SK-N-SH treated with all-trans-retinoic acid at 6 μM for 48 hours (cell line): Measurements from ENCODE around the gene CYP2B6.

ENCODE experiments used
- ATAC-seq: fragments of 200-7000 bp; cut with Tn5 transposase; 3 replicates; pipeline ENCODE4 v1.9.1; 2020; ENCODE audit warnings: mild to moderate bottlenecking, moderate library complexity
- ARNTL ChIP-seq: fragments of 450-650 bp; formaldehyde crosslinking; IDR thresholded peaks from 2 replicates; pipeline ENCODE4 v1.5.0; 2020; ENCODE audit warnings: low read depth, mild to moderate bottlenecking, moderate library complexity, borderline replicate concordance
- CSDC2 ChIP-seq: fragments of 250-450 bp; sonication (Bioruptor Pico); IDR thresholded peaks from 2 replicates; pipeline ENCODE4 v1.5.0; 2020; ENCODE audit warnings: mild to moderate bottlenecking, moderate library complexity
- ESRRG ChIP-seq: fragments of 250-450 bp; sonication (Bioruptor Pico); IDR thresholded peaks from 2 replicates; pipeline ENCODE4 v1.6.1; 2021; ENCODE audit warnings: mild to moderate bottlenecking
- GLIS3 ChIP-seq: fragments of 250-450 bp; sonication (Bioruptor Pico); IDR thresholded peaks from 2 replicates; pipeline ENCODE4 v1.5.0; 2020; ENCODE audit warnings: mild to moderate bottlenecking, moderate library complexity
- ISL1 ChIP-seq: fragments of 250-450 bp; sonication (Bioruptor Pico); IDR thresholded peaks from 2 replicates; pipeline ENCODE4 v2.1.2; 2022; ENCODE audit warnings: mild to moderate bottlenecking, moderate library complexity
- PATZ1 ChIP-seq: fragments of 250-450 bp; sonication (Bioruptor Pico); IDR thresholded peaks from 2 replicates; pipeline ENCODE4 v1.8.0; 2020; ENCODE audit warnings: mild to moderate bottlenecking, moderate library complexity, borderline replicate concordance
- PPARA ChIP-seq: fragments of 250-450 bp; sonication (Bioruptor Pico); IDR thresholded peaks from 2 replicates; pipeline ENCODE4 v1.5.0; 2020; ENCODE audit warnings: mild to moderate bottlenecking, borderline replicate concordance
- RARB ChIP-seq: fragments of 250-450 bp; sonication (Bioruptor Pico); IDR thresholded peaks from 2 replicates; pipeline ENCODE4 v1.8.0; 2021; ENCODE audit warnings: mild to moderate bottlenecking, moderate library complexity
- SNAI2 ChIP-seq: fragments of 250-450 bp; sonication (Bioruptor Pico); IDR thresholded peaks from 2 replicates; pipeline ENCODE4 v1.5.0; 2020; ENCODE audit warnings: mild to moderate bottlenecking, moderate library complexity
- TCF4 ChIP-seq: fragments of 250-450 bp; sonication (Bioruptor Pico); IDR thresholded peaks from 2 replicates; pipeline ENCODE4 v1.8.0; 2021; ENCODE audit warnings: mild to moderate bottlenecking, moderate library complexity, borderline replicate concordance
- TOX ChIP-seq: fragments of 250-450 bp; sonication (Bioruptor Pico); IDR thresholded peaks from 2 replicates; pipeline ENCODE4 v1.8.0; 2021; ENCODE audit warnings: mild to moderate bottlenecking, moderate library complexity, borderline replicate concordance
- ZC3H10 ChIP-seq: fragments of 250-450 bp; sonication (Bioruptor Pico); IDR thresholded peaks from 2 replicates; pipeline ENCODE4 v1.5.1; 2021; ENCODE audit warnings: mild to moderate bottlenecking, moderate library complexity
- ZFP3 ChIP-seq: fragments of 250-450 bp; sonication (Bioruptor Pico); IDR thresholded peaks from 2 replicates; pipeline ENCODE4 v1.5.0; 2020; ENCODE audit warnings: mild to moderate bottlenecking, moderate library complexity
- ZFP30 ChIP-seq: fragments of 450-650 bp; formaldehyde crosslinking; IDR thresholded peaks from 2 replicates; pipeline ENCODE4 v1.5.0; 2022; ENCODE audit warnings: mild to moderate bottlenecking, moderate library complexity
- ZNF565 ChIP-seq: fragments of 450-650 bp; formaldehyde crosslinking; conservative IDR thresholded peaks from 2 replicates; pipeline ENCODE4 v1.5.0; 2020; ENCODE audit warnings: low read depth, mild to moderate bottlenecking, moderate library complexity
- ZNF70 ChIP-seq: fragments of 450-650 bp; formaldehyde crosslinking; IDR thresholded peaks from 2 replicates; pipeline ENCODE4 v1.5.0; 2020; ENCODE audit warnings: mild to moderate bottlenecking, moderate library complexity
- ZNF8 ChIP-seq: fragments of 450-650 bp; formaldehyde crosslinking; IDR thresholded peaks from 2 replicates; pipeline ENCODE4 v1.5.0; 2020; ENCODE audit warnings: mild to moderate bottlenecking, moderate library complexity
- TF ChIP-seq, protein P1 (sequence below): fragments of 250-450 bp; sonication (Bioruptor Pico); IDR thresholded peaks from 2 replicates; pipeline ENCODE4 v1.5.1; 2020; ENCODE audit warnings: low read depth, mild to moderate bottlenecking, moderate library complexity
- TF ChIP-seq, protein P2 (sequence below): fragments of 250-450 bp; sonication (Bioruptor Pico); IDR thresholded peaks from 2 replicates; pipeline ENCODE4 v1.5.0; 2020; ENCODE audit warnings: mild to moderate bottlenecking, moderate library complexity
- TF ChIP-seq, protein P3 (sequence below): fragments of 250-450 bp; sonication (Bioruptor Pico); IDR thresholded peaks from 2 replicates; pipeline ENCODE4 v1.8.0; 2021; ENCODE audit warnings: low read depth, mild to moderate bottlenecking, moderate library complexity, borderline replicate concordance
- TF ChIP-seq, protein P4 (sequence below): fragments of 250-450 bp; sonication (Bioruptor Pico); IDR thresholded peaks from 2 replicates; pipeline ENCODE4 v1.5.1; 2021; ENCODE audit warnings: mild to moderate bottlenecking, moderate library complexity

CYP2B6 gene

GRCh38 chr19:40959338-40959737 is 31.7 kb upstream of the CYP2B6 start:
- TF ChIP-seq ISL1 (CRISPR knock-in tag) (no peak), ZC3H10 (CRISPR knock-in tag) (no peak), RARB (CRISPR knock-in tag) (no peak), ZNF70 (no peak), PATZ1 (no peak), ESRRG (no peak), CSDC2 (CRISPR knock-in tag) (no peak), ARNTL (CRISPR knock-in tag) (no peak), ZNF8 (CRISPR knock-in tag) (no peak), PPARA (CRISPR knock-in tag) (no peak), TOX (no peak), GLIS3 (CRISPR knock-in tag) (no peak), ZNF565 (CRISPR knock-in tag) (no peak), TCF4 (CRISPR knock-in tag) (no peak), ZFP3 (CRISPR knock-in tag) (no peak), SNAI2 (CRISPR knock-in tag) (no peak)
- TF ChIP-seq, protein P1, sequence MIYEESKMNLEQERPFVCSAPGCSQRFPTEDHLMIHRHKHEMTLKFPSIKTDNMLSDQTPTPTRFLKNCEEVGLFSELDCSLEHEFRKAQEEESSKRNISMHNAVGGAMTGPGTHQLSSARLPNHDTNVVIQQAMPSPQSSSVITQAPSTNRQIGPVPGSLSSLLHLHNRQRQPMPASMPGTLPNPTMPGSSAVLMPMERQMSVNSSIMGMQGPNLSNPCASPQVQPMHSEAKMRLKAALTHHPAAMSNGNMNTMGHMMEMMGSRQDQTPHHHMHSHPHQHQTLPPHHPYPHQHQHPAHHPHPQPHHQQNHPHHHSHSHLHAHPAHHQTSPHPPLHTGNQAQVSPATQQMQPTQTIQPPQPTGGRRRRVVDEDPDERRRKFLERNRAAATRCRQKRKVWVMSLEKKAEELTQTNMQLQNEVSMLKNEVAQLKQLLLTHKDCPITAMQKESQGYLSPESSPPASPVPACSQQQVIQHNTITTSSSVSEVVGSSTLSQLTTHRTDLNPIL (CRISPR knock-in tag) = no peak
- TF ChIP-seq, protein P2, sequence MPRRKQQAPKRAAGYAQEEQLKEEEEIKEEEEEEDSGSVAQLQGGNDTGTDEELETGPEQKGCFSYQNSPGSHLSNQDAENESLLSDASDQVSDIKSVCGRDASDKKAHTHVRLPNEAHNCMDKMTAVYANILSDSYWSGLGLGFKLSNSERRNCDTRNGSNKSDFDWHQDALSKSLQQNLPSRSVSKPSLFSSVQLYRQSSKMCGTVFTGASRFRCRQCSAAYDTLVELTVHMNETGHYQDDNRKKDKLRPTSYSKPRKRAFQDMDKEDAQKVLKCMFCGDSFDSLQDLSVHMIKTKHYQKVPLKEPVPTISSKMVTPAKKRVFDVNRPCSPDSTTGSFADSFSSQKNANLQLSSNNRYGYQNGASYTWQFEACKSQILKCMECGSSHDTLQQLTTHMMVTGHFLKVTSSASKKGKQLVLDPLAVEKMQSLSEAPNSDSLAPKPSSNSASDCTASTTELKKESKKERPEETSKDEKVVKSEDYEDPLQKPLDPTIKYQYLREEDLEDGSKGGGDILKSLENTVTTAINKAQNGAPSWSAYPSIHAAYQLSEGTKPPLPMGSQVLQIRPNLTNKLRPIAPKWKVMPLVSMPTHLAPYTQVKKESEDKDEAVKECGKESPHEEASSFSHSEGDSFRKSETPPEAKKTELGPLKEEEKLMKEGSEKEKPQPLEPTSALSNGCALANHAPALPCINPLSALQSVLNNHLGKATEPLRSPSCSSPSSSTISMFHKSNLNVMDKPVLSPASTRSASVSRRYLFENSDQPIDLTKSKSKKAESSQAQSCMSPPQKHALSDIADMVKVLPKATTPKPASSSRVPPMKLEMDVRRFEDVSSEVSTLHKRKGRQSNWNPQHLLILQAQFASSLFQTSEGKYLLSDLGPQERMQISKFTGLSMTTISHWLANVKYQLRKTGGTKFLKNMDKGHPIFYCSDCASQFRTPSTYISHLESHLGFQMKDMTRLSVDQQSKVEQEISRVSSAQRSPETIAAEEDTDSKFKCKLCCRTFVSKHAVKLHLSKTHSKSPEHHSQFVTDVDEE (CRISPR knock-in tag) = no peak
- TF ChIP-seq, protein P3, sequence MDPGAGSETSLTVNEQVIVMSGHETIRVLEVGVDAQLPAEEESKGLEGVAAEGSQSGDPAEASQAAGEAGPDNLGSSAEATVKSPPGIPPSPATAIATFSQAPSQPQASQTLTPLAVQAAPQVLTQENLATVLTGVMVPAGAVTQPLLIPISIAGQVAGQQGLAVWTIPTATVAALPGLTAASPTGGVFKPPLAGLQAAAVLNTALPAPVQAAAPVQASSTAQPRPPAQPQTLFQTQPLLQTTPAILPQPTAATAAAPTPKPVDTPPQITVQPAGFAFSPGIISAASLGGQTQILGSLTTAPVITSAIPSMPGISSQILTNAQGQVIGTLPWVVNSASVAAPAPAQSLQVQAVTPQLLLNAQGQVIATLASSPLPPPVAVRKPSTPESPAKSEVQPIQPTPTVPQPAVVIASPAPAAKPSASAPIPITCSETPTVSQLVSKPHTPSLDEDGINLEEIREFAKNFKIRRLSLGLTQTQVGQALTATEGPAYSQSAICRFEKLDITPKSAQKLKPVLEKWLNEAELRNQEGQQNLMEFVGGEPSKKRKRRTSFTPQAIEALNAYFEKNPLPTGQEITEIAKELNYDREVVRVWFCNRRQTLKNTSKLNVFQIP (CRISPR knock-in tag) = no peak
- TF ChIP-seq, protein P4, sequence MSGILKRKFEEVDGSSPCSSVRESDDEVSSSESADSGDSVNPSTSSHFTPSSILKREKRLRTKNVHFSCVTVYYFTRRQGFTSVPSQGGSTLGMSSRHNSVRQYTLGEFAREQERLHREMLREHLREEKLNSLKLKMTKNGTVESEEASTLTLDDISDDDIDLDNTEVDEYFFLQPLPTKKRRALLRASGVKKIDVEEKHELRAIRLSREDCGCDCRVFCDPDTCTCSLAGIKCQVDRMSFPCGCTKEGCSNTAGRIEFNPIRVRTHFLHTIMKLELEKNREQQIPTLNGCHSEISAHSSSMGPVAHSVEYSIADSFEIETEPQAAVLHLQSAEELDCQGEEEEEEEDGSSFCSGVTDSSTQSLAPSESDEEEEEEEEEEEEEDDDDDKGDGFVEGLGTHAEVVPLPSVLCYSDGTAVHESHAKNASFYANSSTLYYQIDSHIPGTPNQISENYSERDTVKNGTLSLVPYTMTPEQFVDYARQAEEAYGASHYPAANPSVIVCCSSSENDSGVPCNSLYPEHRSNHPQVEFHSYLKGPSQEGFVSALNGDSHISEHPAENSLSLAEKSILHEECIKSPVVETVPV (CRISPR knock-in tag) = no peak
- no peak for ATAC-seq

DNA sequence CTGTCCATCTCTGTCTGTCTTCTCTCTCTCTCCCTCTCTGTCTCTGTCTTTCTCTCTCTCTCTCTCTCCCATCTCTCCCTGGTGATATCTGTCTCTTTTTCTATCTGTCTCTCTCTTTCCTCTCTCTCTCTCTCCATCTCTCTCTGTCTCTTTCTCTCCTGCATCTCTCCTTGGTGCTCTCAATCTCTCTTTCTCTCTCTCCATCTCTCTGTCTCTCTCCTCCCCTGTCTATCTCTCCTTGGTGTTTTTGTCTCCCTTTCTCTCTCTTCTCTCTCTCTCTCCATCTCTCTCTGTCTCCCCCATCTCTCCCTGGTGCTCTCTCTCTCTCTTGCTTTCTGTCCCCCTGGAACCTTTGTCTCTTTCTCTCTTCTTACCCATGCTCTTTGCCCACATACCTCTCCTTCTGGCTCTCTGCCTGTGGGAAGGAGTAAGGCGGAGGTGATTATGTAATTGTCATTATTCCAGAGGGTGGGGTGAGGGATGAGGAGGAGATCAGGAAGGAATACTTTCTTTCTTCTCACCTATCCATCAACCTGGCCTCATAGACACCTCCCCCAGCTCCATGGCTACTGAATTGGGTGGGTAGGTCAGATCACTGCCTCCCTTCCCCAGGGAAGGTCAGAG is 30.9 kb upstream of the CYP2B6 start:
- TF ChIP-seq CSDC2 (CRISPR knock-in tag) = no peak
- no peak for TF ChIP-seq ZC3H10 (CRISPR knock-in tag)
- no peak for TF ChIP-seq GLIS3 (CRISPR knock-in tag)
- TF ChIP-seq TCF4 (CRISPR knock-in tag) = no peak
- no peak for TF ChIP-seq ZFP30 (CRISPR knock-in tag)
- TF ChIP-seq, protein P4 (CRISPR knock-in tag) = no peak
- no peak for ATAC-seq
